Thoracic aorta (tissue), 2 donors: ENCODE measurements around the gene ZNF160. TPM values are rescaled to one million over a fixed set of nuclear protein-coding genes. Genes with fewer than 3 reads are reported as not detected.

ENCODE experiments used
- ATAC-seq: fragments of 150-250 bp; one replicate; pipeline ENCODE4 v1.8.0; 2017; ENCODE audit warnings: low read depth; ENCODE audit not compliant: insufficient number of reproducible peaks, low FRiP score
- DNase-seq: peaks from one replicate; pipeline ENCODE4 v3.0.0-alpha.2; 2020; ENCODE audit warnings: low spot score
- H3K27ac ChIP-seq, 2 donors: fragments of 200-600 bp; sonication (generic); 1 replicate in 1 of 2; 2 replicates in 1 of 2; pipeline ENCODE4 v1.5.1; 2016; ENCODE audit warnings: mild to moderate bottlenecking in 2 of 2, moderate library complexity in 2 of 2
- H3K27me3 ChIP-seq: fragments of 200-600 bp; sonication (generic); replicated peaks from 2 replicates; pipeline ENCODE4 v1.6.0; 2016; ENCODE audit warnings: mild to moderate bottlenecking; ENCODE audit not compliant: insufficient read depth
- H3K36me3 ChIP-seq: fragments of 200-600 bp; sonication (generic); one replicate; pipeline ENCODE4 v1.5.1; 2016
- H3K4me1 ChIP-seq, 2 donors: fragments of 200-600 bp; sonication (generic); 1 replicate in 1 of 2; 2 replicates in 1 of 2; pipeline versions ENCODE4 v1.5.1 to v1.6.0; 2016; ENCODE audit warnings: low read depth in 2 of 2, mild to moderate bottlenecking in 1 of 2; ENCODE audit not compliant: control insufficient read depth in 1 of 2
- H3K4me3 ChIP-seq: fragments of 200-600 bp; sonication (generic); 2 replicates; pipeline ENCODE4 v1.5.1; 2016; ENCODE audit warnings: mild to moderate bottlenecking
- H3K9me3 ChIP-seq: fragments of 200-600 bp; sonication (generic); 2 replicates; pipeline ENCODE4 v1.5.1; 2016
- total RNA-seq, 2 donors: library from RNA; depleted of rRNA; stranded (reverse); fragments of >200 nt; gene quantifications; one replicate each; pipeline versions ENCODE4 v1.1.0 to v1.2.3, GENCODE V29; 2016
- TF ChIP-seq, protein P1 (sequence below): fragments of 200-600 bp; sonication (generic); IDR thresholded peaks from one replicate; pipeline ENCODE4 v1.5.1; 2019; ENCODE audit warnings: antibody characterized with exemption

ZNF160 gene
- total RNA-seq, 2 donors from 2014 or later, result 32.9 to 67.2 TPM

DNA sequence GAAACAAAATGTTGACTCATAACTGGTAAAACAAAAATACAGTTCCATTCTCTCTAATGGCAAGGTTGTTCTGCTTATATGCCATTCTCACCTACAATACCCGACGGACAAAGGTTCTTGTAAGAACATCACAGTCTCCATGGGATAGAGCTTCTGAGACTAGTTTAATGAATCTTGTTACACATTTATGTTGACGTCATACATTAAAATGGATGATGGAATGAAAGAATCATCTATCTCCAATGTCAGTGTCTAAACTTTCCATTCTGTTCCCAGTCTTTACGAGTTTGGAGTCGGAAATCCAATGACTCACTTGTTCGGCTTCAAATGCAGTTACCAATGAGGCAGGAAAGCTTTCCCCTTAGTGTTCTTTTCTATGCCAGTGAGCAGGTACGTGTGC is 17.7 kb downstream of the ZNF160 start:
- ATAC-seq (no peak), DNase-seq (no peak)
- TF ChIP-seq, protein P1, sequence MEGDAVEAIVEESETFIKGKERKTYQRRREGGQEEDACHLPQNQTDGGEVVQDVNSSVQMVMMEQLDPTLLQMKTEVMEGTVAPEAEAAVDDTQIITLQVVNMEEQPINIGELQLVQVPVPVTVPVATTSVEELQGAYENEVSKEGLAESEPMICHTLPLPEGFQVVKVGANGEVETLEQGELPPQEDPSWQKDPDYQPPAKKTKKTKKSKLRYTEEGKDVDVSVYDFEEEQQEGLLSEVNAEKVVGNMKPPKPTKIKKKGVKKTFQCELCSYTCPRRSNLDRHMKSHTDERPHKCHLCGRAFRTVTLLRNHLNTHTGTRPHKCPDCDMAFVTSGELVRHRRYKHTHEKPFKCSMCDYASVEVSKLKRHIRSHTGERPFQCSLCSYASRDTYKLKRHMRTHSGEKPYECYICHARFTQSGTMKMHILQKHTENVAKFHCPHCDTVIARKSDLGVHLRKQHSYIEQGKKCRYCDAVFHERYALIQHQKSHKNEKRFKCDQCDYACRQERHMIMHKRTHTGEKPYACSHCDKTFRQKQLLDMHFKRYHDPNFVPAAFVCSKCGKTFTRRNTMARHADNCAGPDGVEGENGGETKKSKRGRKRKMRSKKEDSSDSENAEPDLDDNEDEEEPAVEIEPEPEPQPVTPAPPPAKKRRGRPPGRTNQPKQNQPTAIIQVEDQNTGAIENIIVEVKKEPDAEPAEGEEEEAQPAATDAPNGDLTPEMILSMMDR, result no peak
- Histone ChIP-seq H3K4me3 (no peak overlapping the region), H3K27me3 (no peaks in the 10 kb centered on the region), H3K27ac (no peak overlapping the region), H3K4me1 (no peaks in the 10 kb centered on the region), H3K9me3 (no peaks in the 10 kb centered on the region), H3K36me3 (peaks cover 69% of the 10 kb centered on the region)

DNA sequence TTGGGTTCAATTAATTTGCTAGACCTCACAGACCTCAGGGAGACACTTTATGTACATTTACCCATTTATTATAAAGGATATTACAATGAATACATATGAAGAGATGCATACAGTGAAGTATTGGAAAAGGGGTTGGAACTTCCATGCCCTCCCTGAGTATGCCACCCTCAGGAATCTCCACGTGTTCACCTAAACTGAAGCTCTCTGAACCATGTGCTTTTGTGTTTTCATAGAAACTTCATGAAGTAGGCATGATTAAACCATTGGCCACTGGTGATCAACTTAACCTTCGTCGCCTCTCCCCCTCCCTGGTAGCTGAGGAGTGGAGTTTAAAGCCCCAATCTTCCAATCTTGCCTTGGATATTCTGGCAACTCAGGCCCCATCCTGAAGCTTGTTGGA is 20.3 kb downstream of the ZNF160 start:
- ATAC-seq (no peak), DNase-seq (no peak)
- Histone ChIP-seq H3K27me3 (no peaks in the 10 kb centered on the region), H3K27ac (no peak overlapping the region), H3K9me3 (no peaks in the 10 kb centered on the region), H3K4me1 (no peaks in the 10 kb centered on the region), H3K4me3 (no peak overlapping the region), H3K36me3 (peaks cover 55% of the 10 kb centered on the region)
- TF ChIP-seq, protein P1, result no peak

DNA sequence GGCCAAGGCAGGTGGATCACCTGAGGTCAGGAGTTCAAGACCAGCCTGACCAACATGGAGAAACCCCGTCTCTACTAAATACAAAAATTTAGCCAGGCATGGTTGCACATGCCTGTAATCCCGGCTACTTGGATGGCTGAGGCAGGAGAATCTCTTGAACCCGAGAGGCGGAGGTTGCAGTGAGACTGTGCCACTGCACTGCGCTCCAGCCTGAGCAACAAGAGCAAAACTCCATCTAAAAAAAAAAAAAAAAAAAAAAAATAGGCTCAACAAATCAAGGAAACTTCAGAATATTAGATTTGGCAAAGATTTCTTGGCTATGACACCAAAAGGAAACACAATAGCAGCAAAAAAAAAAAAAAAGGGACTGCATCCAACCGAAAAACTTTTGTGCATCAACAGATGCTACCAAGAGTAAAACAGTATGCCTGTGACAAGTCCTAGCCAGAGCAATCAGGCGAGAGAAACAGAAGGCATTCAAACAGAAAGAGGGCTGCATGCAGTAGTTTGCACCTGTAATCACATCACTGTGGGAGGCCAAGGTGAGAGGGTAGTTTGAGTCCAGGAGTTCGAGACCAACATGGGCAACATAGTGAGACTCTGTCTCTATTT is 23.8 kb downstream of the ZNF160 start:
- Histone ChIP-seq H3K36me3 (peaks cover 47% of the 10 kb centered on the region), H3K9me3 (no peaks in the 10 kb centered on the region), H3K27me3 (no peaks in the 10 kb centered on the region), H3K4me1 (no peaks in the 10 kb centered on the region), H3K27ac (no peak overlapping the region), H3K4me3 (no peak overlapping the region)
- no peak for ATAC-seq
- no peak for DNase-seq
- TF ChIP-seq, protein P1, result no peak

DNA sequence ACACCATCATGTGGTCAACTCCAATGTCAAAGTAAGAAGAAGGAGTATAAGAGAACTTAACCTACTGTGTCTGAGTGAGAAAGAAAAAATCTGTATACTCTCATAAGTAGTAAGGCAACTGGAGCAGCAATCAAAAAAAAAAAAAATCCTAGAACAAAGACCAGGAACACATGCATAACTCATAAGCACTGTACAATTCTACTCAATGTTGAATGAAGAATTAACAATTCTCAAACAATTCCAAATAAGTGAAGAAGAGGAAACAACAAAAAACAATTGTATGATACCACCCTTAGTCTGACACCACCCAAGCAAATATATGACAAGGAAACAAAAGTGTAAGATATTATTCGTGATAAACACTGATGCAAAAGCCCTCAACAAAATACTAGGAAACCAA is 24.6 kb downstream of the ZNF160 start:
- TF ChIP-seq, protein P1, result no peak
- no peak for DNase-seq
- no peak overlapping the region for H3K27ac ChIP-seq
- no peaks in the 10 kb centered on the region for H3K27me3 ChIP-seq
- ATAC-seq, result no peak
- H3K36me3 ChIP-seq, result peaks cover 49% of the 10 kb centered on the region
- H3K4me3 ChIP-seq, result no peak overlapping the region
- peaks cover 4% of the 10 kb centered on the region for H3K9me3 ChIP-seq
- H3K4me1 ChIP-seq, result no peaks in the 10 kb centered on the region

DNA sequence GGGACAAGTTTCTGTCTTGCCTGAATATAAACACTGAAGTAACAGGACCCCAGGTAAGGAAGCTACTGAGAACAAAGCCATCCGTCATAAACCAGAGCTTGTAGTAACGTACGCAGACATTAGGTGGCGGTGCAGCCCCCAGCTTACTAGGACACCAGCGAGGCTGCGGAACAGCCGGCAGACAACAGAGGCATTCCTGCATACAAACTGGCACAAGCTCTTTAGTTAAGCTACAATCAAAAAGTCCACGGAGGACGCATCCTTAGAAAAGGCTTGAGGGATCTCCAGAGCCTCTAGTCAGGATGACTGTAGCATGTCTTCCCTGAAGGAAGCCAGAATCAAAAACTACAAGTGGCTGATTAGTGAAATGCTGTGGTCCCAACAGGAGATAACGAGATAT is 26.2 kb downstream of the ZNF160 start:
- TF ChIP-seq, protein P1, result peak; percentile 18
- DNase-seq (no peak), ATAC-seq (no peak)
- Histone ChIP-seq H3K9me3 (peaks cover 19% of the 10 kb centered on the region), H3K27me3 (no peaks in the 10 kb centered on the region), H3K27ac (no peak overlapping the region), H3K4me1 (no peaks in the 10 kb centered on the region), H3K4me3 (no peak overlapping the region), H3K36me3 (peaks cover 52% of the 10 kb centered on the region)
